GM04503 (cell line): ENCODE measurements around the gene ATAD1.
A peak's percentile ranks its signal among the peaks of the same experiment; 100 is the strongest.
"Not testable (repeated sequence)": the region's sequence is repeated elsewhere in the genome, so short reads cannot be mapped to it uniquely, and the experiment has no call there.

ENCODE experiments used
- DNase-seq: peaks from one replicate; pipeline ENCODE4 v3.0.0-alpha.2; 2012; ENCODE audit warnings: low read depth

ATAD1 gene

DNA sequence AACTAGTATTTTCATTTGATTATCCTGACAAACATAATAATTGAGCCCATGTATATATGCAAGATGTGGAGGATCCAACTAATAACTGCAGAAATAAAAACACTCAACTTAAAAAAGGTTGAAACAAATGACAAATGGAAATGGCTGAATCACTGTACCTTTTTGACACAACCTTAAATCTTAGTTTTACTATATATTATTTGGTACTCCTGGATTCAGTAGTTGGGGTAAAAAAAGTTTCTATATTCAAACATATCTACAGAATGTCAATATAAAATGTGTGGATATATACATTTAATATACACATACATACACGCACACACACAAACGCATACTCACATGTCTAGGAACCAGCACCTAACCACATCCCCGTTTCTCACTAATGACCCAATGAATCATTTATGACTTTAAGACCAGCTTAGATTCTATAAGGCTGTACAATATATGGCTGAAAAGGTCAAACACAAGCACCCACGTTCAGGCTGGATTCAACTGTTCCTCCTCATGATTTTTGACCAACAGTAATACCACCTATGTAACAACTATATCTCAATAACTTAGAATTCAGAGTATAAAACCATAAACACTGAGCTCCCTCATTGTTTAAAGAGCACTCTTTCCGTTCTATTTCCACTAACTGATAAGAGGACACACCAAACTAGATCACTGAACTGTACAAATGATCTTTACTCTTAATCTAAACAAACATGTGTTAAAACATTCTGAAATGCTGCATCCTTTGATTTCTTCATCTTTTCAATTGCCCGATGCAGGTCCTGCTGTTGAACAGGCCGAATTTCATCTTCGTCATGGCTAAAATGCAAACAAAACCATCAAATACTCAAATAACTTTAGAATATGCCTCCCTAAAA lies 63.8 kb downstream of the ATAD1 start:
- DNase-seq = no peak

DNA sequence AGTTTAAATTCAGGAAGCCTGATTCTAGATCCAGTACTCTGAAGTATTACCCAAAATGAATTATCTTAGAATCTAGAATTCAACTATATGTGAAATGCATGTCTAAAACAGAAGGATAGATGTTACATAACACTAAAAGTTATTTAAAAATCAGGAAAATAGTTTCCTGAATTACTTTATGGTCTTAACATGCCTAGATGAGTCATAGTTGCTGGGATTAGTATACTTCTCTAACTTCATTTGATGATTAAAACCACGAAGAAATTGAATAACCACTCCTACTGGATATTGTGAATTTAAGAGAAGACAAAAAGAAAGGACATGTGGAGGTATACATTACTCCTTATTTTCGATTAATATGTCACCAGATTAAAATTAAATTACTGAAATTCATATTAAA lies 65.5 kb downstream of the ATAD1 start:
- peak; percentile 29 for DNase-seq

DNA sequence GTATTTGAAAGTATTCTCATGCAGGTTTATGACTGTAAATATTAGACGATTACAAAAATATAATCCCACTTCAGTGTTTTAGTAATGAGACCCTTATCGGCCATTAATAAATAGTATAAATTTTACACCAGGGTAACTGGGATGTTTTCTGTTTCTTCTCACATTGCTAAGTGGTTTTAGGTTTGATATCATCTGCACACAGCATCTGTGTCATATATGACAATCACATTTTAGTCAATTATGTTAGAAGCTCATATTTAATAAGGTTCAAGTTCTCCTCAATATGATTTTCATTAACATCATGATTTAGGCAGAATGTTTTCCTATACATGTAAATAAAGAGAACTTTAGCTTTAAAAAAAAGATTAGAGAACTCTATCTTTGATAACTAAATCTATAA lies 66.8 kb downstream of the ATAD1 start:
- DNase-seq = no peak

DNA sequence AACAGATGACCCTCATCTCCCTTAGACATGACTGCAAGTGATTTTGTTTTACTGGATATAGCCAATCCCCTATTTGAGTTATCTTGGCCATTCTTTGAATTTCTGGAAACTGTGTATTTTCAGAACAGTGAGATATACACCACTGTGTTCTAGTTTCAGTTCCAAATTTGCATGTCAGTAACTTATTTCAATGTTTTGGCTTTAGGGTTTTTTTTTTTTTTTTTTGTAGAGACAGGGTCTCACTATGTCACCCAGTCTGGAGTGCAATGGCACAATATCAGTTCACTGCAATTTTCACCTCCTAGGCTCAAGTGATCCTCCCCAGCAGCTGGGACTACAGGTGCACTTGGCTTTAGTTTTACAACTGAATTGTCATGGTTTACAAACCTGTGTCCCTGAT lies 67.2 kb downstream of the ATAD1 start:
- DNase-seq = no peak

DNA sequence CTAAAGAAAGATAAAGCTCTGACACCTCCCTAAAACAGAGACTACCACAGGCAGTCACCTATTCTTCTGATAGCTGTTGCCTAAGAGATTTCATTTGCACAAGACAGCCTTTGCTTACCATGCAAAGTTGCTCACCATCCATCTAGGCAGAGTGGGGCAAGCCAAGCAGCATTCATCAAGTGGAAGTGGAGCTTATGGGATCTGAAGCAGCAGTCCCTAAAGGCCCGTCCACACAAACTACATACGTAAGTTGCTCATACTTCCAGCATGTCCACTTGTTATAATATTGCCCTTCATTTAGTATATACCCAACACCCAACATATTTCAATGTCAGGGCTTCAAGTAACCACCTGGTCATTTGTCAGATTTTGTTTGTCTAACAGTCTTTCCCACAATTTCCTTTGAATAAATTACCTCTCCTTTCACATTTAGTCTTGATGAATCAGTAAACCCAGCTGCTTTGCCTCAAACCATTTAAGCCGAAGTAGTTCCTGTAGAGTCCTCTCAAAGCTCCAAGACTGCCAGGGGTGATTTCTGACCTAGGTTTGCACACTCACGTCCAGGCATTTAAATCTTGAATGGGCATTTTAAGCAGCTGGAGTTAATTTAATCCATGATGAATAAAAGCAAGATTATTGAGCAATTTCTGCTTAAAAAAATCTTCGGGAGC lies 67.9 kb downstream of the ATAD1 start:
- DNase-seq = peak; percentile 76

DNA sequence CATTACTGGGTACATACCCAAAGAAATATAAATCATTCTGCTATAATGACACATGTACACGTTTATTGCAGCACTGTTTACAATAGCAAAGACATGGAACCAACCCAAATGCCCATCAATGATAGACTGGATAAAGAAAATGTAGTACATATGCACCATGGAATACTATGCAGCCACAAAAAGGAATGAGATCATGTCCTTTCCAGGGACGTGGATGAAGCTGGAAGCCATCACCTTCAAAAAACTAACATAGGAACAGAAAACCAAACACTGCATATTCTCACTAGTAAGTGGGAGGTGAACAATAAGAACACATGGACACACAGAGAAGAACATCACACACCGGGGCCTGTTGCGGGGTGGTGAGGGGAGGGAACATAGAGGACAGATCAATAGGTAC lies 69.8 kb downstream of the ATAD1 start:
- DNase-seq = not testable (repeated sequence)

DNA sequence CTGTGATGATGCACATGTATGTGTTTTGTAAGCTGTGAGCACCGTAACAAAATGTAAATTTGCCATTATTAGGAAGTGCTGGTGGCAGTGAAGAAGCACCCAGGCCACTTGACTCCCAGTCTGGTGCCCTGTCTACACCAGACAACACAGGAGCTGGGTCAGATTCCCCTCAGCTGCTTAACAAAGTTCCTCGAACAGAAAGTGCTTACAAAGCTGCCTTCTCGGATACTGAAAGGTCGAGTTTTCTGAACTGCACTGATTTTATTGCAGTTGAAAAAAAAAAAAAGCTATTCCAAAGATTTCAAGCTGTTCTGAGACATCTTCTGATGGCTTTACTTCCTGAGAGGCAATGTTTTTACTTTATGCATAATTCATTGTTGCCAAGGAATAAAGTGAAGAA lies 71.1 kb downstream of the ATAD1 start:
- no peak for DNase-seq

DNA sequence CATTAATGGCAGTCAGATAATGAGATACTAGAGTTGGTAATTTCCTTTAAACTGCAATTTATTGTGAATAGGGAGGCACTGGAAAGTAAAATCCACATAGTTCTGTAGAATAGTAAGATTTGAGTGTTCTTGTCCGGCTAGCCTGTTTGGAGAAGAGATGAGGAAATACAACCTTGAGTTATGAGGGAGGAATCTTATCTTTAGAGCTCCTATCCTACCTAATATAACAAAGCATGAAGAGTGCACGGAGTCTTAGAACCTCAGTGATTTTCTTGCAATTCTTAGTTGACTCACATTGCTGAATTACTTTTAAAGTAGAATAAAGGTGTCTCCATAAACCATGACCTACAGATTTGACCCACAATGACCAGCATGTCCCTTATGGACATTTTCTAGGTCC lies 73.4 kb downstream of the ATAD1 start:
- no peak for DNase-seq

DNA sequence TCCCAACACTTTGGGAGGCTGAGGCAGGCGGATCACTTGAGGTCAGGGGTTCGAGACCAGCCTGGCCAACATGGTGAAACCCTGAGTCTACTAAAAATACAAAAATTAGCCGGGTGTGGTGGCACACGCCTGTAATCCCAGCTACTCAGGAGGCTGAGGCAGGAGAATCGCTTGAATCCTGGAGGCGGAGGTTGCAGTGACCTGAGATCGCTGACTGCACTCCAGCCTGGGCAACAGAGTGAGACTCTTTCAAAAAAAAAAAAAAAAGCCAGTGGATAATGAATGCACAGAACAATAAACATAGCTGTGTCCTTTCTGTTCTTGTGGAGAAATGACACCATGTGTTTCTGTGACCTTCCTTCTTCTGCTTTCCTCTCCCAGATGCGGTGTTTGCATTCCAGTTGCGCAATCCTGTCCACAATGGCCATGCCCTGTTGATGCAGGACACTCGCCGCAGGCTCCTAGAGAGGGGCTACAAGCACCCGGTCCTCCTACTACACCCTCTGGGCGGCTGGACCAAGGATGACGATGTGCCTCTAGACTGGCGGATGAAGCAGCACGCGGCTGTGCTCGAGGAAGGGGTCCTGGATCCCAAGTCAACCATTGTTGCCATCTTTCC lies 74.9 kb downstream of the ATAD1 start:
- DNase-seq = not testable (repeated sequence)

DNA sequence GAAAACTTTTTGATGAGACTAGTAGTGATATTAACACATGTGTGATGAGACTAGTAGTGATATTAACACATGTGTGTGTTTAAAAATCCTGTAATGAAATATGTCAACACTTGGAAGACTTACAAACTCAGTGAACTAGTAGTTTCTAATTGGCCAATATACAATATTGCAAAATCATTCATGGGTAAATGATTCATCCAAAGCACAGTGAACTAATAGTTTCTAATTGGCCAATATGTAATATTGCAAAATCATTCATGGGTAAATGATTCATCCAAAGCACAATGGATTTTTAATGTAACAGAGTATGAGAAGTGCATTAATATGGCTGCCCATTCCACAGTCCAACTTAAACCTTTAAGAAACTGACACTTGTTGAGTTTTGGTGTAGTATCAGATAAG lies 77.8 kb downstream of the ATAD1 start:
- peak; percentile 78 for DNase-seq

DNA sequence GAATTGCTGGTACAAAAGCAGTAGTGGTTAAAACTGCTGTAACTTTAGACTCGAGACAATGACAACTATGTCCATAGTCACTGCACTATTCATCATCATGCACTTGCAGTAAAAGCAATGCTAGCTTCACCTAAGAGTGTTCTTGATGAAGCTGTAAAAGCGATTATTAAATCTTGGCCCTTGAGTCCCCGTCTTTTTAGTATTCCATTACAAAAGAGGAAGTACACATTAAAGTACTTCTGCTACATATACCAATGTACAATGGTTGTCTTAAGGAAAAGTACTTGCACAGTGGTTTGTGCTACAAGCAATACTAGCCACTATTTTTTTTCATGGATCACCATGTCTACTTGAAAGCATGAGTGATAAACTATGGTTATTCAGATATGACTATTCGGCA lies 78.3 kb downstream of the ATAD1 start:
- no peak for DNase-seq

DNA sequence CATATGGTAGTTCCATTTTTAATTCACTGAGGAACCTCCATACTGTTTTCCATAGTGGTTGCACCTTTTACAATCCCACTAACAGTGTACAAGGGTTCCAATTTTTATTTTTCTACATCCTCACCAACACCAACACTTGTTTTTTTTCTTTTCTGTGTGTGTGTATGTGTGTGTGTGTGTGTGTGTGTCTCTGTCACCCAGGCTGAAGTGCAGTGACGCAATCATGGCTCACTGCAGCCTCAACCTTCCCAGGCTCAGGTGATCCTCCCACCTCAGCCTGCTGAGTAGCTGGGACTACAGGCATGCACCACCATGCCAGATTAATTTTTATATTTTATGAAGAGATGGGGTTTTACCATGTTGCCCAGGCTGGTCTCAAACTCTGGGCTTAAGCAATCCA lies 79.8 kb downstream of the ATAD1 start:
- not testable (repeated sequence) for DNase-seq

DNA sequence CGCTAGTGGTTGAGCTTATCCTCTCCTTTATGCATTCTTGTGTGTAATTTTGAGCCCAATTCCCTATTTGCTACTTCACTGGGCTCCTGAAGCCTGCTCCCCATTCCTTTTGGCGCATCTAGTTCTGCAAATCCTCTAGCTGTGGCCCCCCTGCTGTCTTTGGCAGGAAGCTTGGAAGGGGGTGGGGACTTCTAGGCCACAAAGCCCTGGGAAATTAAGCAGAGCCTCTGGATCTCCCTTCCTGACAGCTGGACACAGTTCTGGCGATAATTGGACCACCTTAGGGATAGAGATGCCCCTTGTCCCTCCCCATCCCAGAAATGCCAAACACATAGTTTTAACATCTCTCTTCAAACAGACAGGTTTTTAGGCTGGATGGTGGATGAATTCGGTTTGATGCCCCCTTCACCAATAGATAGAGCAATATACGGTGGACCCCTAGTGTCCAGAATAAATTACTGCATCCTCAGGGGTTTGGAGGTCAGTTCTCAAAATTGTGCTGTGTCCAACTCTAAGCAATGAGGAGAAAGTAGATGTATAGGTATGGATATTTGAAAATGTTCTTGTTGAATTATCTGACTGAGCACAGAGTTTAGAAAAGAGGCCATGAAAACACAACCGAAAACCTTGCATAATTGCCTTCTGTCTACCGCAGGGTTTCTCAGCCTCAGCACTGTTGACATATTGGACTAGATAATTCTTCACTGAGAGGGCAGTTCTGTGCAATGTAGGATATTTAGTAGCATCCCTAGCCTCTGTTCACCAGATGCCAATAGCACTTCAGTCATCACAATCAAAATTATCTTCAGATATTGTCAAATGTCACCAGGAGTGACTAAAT lies 82.8 kb downstream of the ATAD1 start:
- DNase-seq = no peak

DNA sequence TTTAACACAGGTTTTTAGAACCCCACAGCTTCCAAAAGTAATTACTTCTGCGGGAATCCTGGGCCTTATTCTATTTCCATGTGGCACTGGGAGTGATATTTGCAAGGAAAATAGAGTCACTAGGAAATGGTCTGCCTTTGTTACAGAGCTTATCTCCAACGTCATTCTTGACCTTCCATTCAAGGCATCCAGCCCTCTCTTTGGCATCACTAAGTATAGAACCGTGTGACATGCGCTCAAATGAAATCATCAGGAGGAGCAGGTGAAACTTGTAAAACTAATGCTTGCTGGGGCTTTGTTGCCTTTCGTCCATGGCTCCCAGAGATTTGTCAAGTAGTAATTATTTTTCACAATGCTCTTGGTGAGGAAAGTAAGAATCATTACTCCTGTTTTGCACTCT lies 84.9 kb downstream of the ATAD1 start:
- DNase-seq = no peak

DNA sequence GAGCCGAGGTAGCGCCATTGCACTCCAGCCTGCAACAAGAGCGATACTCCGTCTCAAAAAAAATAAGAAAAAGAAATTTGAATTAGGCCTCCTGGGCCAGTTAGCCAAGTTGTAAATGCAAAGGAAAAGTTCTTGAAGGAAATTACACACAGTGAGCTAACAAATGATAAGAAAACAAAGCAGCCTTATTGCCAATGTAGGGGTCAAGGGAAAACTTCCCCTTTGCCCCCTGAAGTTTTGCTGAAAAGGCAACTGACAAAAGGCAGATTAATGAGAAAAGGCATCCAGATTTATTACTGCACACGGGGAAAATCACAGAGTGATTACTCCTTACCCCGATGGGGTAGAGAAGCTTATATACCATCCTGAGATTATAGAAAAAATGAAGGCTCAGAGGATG lies 88.1 kb downstream of the ATAD1 start:
- no peak for DNase-seq

DNA sequence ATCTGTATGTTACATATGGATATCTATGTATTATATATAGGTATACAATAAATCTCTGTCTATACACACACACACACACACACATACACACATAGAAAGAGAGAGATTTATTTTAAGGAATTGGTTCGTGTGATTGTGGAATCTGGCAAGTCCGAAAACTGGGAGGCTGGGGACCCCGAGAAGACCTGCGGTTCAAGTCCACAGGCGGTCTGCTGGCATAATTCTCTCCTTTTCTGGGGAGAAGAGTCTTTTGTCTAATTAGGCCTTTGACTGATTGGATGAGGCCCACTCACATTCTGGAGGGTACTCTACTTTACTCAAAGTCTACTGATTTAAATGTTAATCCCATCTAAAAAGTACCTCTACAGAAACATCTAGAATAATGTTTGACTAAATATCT lies 93.2 kb downstream of the ATAD1 start:
- DNase-seq = no peak

DNA sequence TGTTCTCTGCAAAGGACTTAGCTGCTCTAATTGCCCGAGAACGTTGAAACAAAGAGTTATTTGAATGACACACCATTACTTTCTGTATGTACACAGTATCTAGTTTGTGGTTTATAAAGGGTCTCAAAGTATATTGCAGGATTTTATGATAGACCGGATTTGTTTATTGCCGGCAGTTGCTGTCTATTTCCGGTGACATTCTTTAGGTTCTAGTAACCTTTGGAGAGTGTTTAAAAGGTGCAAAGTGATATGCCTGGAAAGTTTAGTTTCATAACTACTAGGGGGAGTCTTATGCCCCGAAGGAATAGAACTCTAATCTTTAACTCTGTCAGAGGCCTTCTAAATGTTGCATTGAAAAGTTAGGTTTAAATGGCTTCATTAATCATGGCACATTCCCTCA lies 94.5 kb downstream of the ATAD1 start:
- DNase-seq = no peak

DNA sequence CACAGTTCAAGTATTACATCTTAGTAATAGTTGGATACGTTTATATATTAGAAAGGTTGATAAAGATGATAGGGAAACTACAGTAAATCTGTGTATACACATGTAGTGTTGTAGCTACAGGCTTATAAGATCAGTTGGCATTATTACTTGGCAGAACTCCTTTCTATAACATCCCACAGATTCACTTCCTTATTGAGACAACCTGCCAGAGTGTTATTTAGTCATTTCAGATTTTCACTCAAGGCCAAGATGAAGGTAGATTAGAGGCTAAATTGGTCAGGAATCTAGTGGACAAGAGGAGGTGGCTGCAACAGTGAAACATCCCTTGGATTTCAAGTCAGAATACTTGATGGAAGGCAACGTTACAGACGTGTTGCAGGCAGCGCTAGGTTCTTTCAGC lies 95.3 kb downstream of the ATAD1 start:
- DNase-seq = no peak

DNA sequence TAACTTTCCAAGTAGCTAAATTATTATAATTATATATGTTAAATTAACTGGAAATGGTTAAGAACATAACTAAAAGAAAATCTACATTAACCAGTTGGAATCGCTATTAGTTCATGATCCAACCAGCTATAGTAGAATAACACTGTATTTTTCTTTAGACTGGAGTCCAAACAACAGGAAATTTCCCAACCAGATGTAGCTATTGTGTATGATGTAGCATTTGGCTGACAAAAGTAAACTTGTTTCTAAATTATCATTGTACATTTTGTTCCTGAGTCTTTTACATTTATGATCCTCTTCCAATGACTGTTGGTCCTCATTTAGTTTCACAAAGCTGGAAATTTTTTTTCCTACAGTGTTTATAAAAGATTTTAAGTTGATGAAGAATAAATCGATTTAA lies 96.2 kb downstream of the ATAD1 start:
- no peak for DNase-seq

DNA sequence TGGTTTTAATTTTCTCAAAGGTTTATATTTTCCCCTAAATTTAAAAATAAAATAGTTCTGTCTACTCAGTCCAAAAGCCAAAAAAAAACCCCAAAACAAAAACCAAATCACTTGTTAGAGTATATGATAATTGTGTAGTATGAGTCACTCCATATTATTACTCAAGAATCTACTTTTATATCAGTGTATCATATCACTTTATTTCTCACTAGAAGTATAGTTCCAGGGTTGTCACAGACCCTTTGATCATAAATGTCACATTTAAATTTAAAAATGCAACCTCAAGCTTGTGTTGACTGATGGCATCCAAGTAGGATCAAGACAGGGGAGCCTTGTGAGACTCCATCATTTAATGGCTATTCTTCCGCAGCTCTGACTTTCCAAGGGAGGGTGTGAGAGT lies 97.4 kb downstream of the ATAD1 start:
- no peak for DNase-seq

DNA sequence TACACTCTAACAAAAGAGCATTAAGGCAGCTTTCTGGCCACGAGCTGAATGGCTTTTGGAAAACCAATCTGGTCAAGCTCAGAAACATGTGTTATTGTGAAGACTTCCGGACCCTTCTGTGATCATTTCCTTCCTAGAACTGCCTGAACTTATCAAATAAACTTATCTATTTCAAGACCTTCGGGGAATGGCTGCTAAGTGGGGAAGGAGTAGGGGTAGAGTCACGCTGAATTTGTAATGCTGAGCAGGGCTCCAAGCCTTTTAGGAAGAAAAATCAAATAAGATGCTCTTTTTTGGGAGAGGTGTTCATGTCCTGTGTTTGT lies 101.7 kb downstream of the ATAD1 start:
- DNase-seq = no peak

DNA sequence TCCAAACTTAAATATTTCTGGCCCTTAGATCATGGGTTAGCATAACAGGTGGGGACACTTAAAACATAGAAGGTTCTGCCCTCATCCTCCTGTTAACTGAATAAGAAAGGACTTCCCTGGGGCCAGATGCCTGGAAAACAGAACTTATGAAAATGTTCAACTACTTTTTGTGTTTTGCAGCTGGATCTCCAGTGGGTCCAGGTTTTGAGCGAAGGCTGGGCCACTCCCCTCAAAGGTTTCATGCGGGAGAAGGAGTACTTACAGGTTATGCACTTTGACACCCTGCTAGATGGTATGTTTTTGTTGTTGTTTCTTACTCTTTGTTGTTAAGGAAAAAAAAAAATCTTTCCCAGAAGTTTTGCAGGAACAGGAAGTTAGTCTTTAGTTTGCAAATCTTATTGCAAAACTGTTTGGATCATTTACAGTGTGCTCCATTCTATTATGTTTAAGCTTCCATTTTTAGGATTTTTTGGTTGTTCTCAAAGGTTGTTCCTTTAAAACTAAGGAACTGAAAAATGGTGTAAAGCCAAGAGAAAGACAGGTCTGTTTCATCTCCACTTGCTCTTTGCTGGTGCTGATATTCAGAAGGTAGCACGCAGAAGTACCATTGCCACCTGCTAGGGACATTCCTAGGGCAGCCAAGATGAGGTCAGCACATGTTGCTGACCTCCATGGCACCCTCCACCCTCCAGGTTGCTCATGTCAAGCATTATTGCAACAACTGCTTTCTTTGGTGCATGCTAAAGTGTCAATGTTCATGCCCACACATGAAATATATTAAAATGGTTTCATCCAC lies 102.3 kb downstream of the ATAD1 start:
- no peak for DNase-seq
